ENCODE data around the gene ASB4.
"Not testable (repeated sequence)": the region's sequence is repeated elsewhere in the genome, so short reads cannot be mapped to it uniquely, and the experiment has no call there.

The ASB4 gene, protein sequence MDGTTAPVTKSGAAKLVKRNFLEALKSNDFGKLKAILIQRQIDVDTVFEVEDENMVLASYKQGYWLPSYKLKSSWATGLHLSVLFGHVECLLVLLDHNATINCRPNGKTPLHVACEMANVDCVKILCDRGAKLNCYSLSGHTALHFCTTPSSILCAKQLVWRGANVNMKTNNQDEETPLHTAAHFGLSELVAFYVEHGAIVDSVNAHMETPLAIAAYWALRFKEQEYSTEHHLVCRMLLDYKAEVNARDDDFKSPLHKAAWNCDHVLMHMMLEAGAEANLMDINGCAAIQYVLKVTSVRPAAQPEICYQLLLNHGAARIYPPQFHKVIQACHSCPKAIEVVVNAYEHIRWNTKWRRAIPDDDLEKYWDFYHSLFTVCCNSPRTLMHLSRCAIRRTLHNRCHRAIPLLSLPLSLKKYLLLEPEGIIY

GRCh38 chr7:95485391-95486123 is at the start of gene ASB4:
ASB4 (plus strand) TSS chr7:95485943; CDS start chr7:95485972, 29 bp downstream.
- no peak for DNase-seq (ENCODE audit: low read depth, low spot score)

- no peak for DNase-seq (ENCODE audit: low read depth, low spot score)
Measured at GRCh38 chr7:95436407-95436806, 49.3 kb upstream of the ASB4 start.

GRCh38 chr7:95440394-95441038 is 45.2 kb upstream of the ASB4 start:
- no peak for DNase-seq (ENCODE audit: low read depth, low spot score)

- no peak for DNase-seq (ENCODE audit: low read depth, low spot score)
Measured at GRCh38 chr7:95441042-95441823, 44.5 kb upstream of the ASB4 start.

DNA sequence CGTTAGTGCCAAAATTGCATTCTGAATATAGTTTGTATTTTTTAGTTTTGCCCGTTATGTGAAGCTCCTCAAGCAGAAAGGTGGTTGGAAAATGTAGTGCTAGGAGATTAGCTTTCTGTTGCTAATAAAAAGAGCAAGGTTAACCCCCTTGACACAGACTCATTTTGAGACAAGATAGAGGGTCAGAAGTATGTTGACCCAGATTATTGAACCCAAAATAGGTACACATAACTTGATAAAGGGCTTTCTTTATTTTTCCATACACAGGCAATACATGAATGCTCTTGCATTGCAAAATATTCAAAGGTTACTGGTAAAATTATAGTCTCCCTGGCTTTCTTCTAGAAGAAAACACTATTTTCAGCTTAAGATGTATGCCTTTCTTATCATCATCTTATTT is 40.9 kb upstream of the ASB4 start:
- DNase-seq (ENCODE audit: low read depth, low spot score) = no peak

GRCh38 chr7:95446618-95447017 is 39.1 kb upstream of the ASB4 start:
- no peak for DNase-seq (ENCODE audit: low read depth, low spot score)

DNA sequence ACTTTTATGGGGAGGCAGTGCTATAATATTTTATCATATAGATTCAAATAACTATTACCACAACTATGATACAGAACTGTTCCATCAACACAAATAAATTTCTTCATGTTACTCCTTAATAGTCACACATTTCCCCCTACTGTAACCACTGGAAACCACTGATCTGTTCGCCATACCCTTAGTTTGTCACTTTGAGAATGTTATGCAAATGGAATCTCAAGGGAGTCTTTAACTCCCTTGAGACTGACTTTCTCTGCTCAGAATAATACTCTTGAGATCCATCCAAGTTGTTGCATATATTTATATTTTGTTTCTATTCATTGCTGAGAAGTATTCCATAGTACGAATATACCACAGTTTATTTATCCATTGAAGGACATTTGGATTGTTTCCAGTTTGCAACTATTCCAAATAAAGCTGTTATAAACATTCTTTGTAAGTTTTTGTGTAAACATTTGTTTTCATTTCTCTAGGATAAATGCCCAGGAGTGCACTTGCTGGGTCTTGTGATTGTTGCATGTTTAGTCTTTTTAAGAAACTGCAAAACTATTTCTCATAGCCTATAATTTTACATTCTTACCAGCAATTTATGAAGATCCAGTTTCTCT is 31.2 kb upstream of the ASB4 start:
- DNase-seq (ENCODE audit: low read depth, low spot score) = no peak

DNA sequence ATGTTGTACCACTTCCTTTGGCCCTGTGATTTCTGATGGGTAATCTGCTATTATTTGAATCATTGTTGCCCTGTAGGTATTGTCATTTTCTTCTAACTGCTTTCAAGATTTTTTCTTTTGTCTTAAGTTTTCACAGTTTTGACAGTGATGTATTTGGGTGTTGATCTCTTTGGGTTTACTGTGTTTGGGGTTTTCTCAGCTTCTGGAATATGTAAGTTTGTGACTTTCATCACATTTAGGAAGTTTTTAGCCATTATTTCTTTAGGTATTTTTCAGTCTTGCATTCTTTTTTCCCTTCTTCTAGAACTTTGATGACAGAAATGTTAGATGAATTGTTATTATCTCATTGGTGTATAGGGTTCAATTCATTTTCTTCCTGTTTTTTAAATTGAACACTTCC is 27.8 kb upstream of the ASB4 start:
- DNase-seq (ENCODE audit: low read depth, low spot score) = no peak

DNA sequence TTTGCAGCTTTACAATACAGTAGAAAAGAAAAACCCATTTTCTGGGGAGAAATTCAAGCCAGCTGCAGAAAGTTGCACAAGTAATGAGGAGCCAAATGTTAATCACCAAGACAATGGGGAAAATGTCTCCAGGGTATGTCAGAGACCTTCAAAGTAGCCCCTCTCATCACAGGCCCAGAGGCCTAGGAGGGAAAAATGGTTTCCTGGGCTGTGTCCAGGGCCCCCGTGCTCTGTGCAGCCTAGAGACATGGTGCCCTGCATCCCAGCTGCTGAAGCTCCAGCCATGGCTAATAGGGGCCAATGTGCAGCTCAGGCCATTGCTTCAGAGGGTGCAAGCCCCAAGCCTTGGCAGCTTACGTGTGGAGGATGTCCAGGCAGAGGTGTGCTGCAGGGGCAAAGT is 25.1 kb upstream of the ASB4 start:
- DNase-seq (ENCODE audit: low read depth, low spot score) = not testable (repeated sequence)

DNA sequence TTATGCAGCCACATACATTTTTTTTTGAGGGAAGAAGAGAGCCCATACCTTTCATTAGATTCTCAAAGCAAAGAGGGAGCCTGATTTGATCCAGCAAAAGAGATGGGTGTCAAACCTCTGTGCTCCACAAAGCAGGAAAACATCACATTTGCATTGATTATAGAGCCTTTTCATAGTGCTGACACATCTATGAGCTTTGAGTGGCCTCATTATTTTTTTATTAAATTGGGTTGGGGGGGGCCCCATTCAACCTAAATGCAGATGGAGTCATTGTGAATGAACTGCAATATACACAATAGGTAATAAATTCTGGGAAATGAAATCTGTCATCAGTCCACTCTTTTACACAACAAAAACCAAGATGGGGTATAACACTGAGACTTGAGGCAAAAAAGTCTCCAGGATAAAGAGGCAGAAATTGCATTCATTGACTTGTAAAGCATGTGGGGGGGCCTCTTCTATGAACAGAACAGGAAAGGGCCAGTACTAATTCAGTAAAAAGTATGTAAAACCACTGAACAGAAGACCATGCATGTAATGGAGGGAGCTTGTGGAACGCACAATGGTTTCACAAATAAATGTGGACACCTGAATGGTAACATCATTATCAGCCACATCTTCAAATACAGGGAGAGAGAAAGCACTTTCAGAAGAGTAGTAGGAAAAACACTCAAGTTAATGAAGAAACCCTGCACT is 17.7 kb upstream of the ASB4 start:
- DNase-seq (ENCODE audit: low read depth, low spot score) = no peak

DNA sequence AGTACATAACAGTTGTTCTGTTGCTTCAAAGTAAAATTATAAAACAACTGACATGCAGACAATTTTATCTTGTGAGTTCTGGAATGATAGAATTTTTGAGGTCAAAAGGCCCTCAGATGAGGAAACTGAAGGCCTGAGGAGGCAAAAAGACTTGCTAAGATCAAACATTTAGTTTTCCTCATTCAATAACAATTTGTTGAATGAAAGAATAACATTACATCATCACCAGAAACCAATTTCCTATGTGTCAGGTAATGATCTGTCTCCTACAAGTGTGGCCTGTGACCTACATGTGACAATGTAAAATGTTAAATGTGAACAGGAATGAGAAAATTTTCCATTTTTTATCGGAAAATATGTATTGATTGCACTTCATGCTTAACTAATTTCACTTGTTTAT is 16.6 kb upstream of the ASB4 start:
- DNase-seq (ENCODE audit: low read depth, low spot score) = no peak

DNA sequence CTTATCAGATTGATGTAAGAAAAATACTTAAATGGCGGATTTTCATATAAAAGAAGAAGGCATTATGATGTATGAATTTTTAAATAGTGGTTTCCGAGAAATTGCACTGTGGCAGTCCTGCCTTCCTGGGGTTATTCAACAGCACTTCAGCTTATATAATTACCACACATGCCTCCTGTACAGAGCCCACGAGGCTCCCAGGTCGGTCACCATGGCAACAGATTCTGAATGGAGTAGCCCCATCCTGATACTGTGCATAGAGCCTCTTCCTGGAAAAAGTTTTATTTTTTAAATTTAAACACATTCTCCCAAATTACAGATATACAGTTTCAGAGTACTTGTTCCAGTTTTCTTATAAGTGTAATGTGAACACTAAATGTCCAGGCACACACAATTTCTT is 15.9 kb upstream of the ASB4 start:
- DNase-seq (ENCODE audit: low read depth, low spot score) = no peak

GRCh38 chr7:95470452-95470851 is 15.3 kb upstream of the ASB4 start:
- DNase-seq (ENCODE audit: low read depth, low spot score) = peak; percentile 21

DNA sequence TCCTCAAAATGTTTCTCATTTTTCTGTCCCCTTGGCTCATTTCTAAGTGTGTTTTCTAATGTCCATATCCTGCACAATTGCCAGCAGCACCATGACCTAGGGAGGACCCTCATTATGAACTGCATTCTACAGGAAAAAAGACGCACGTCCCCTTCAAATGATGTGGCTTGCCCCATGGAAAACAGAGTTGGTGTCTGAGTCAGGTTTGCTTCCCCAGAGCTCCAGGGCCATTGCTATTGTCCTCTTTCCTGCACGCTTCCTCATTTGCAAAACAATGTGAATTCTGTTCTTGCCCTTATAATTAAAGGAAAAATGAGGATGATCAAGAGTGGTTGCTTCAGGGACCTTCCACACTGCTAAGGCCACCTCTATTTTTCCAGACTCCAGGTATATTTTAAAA is 14.7 kb upstream of the ASB4 start:
- no peak for DNase-seq (ENCODE audit: low read depth, low spot score)

GRCh38 chr7:95472581-95473161 is 13.1 kb upstream of the ASB4 start:
- DNase-seq (ENCODE audit: low read depth, low spot score) = no peak

- no peak for DNase-seq (ENCODE audit: low read depth, low spot score)
Measured at GRCh38 chr7:95473276-95473985, 12.3 kb upstream of the ASB4 start.

DNA sequence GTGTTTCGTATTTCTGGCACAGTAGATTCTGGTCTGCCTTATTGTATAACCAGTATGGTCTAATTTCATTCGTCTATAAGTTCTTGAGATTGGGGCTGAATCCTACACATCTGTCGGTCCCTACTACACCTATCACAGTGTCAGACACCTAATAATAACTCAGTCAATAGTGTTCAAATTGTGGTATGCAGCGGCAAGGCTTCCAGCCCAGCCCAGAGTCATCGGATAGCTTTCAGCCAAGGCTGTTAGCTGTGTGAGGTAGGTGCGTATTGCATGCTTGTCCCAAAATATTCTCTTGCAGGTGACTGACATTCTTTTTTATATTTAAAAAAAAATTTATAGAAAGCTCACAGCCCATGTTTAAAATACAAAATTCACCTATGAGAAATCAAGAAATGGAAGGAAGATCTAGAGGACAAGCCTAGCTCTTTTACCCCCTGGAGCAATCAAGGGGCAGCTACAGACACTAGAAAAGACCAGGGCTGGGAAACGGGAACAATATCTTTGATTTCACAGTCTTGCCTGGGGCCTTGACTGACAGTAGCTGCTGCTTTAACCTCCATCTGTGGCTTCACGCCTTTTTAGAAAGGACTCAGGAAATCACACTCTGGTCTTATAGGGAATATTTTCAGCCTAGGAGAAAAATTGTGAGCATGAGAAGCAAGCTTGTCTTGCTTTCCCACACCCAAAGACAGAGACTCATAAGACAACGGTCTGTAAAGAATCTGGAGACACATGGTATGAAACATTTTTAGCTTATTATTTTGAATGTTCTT is 9.5 kb upstream of the ASB4 start:
- no peak for DNase-seq (ENCODE audit: low read depth, low spot score)

- DNase-seq (ENCODE audit: low read depth, low spot score) = peak; percentile 37
Measured at GRCh38 chr7:95476904-95477594, 8.7 kb upstream of the ASB4 start.

All from brain pericyte (primary cell).